Neural cell (in vitro differentiated cells): ENCODE measurements around the gene PARVA.

ENCODE experiments used
- EP300 ChIP-seq: fragments of 450-650 bp; conservative IDR thresholded peaks from 2 replicates; pipeline ENCODE4 v1.6.1; 2014; ENCODE audit warnings: antibody characterized with exemption, mild to moderate bottlenecking, moderate library complexity; ENCODE audit not compliant: poor library complexity, severe bottlenecking
- EZH2 ChIP-seq: fragments of 200-600, 300-800 bp; shearing (Covaris generic), sonication (generic); IDR thresholded peaks from 2 replicates; pipeline ENCODE4 v1.6.1; 2014; ENCODE audit warnings: antibody characterized with exemption, low read length, borderline replicate concordance, mild to moderate bottlenecking; ENCODE audit not compliant: insufficient read depth, poor library complexity, severe bottlenecking
- MXI1 ChIP-seq: fragments of 450-650 bp; conservative IDR thresholded peaks from 2 replicates; pipeline ENCODE4 v1.6.1; 2014; ENCODE audit warnings: antibody characterized with exemption, mild to moderate bottlenecking; ENCODE audit not compliant: poor library complexity, severe bottlenecking
- POLR2AphosphoS5 ChIP-seq: IDR thresholded peaks from 2 replicates; pipeline ENCODE4 v1.6.1; 2012
- RAD21 ChIP-seq: fragments of 450-650 bp; conservative IDR thresholded peaks from 2 replicates; pipeline ENCODE4 v1.6.1; 2014; ENCODE audit warnings: antibody characterized with exemption, mild to moderate bottlenecking, moderate library complexity
- SMC3 ChIP-seq: fragments of 450-650 bp; conservative IDR thresholded peaks from 2 replicates; pipeline ENCODE4 v1.6.1; 2014; ENCODE audit warnings: antibody characterized with exemption, mild to moderate bottlenecking, moderate library complexity; ENCODE audit not compliant: poor library complexity
- TAF1 ChIP-seq: IDR thresholded peaks from 2 replicates; pipeline ENCODE4 v1.6.1; 2012; ENCODE audit warnings: low read depth
- TF ChIP-seq, protein P1 (sequence below): fragments of 450-650 bp; IDR thresholded peaks from 2 replicates; pipeline ENCODE4 v1.5.1; 2014; ENCODE audit warnings: antibody characterized with exemption, mild to moderate bottlenecking, moderate library complexity; ENCODE audit not compliant: poor library complexity, severe bottlenecking
- TF ChIP-seq, protein P2 (sequence below): IDR thresholded peaks from 2 replicates; pipeline ENCODE4 v1.6.1; 2012; ENCODE audit warnings: borderline replicate concordance

DNA sequence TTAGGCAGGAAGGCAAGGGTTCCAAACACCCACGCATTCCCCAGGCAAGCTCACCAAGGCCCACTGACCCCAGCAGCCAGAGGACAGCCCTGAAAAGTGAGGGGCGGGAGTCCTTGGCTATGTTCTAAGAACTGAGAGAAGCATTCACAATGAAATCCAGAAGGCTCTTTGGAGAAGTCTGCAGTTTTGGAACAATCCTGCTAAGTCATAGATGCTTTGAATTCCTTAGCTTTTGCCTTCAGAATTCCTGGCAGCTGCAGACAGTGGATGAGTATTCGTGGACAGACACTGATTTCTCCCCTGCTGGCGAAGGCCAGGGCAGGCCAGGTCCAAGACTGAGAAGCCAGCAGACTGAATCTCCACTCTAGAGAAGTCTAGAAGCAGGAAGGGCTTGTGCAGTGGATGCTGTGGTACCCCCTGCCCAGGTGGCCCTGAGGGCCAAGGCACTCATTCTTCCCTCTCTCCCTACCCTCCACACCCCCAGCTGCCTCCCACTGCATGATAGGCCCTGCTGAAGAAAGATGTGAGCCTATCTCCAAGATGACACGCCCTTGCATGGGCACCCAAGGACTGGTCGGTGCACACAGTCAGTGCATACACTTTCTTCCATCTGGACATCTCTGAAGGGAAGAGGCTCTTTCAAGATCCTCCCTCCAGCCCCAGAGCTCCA, 163.7 kb downstream of the PARVA start:
- no peak for TF ChIP-seq POLR2AphosphoS5
- TF ChIP-seq, protein P1, sequence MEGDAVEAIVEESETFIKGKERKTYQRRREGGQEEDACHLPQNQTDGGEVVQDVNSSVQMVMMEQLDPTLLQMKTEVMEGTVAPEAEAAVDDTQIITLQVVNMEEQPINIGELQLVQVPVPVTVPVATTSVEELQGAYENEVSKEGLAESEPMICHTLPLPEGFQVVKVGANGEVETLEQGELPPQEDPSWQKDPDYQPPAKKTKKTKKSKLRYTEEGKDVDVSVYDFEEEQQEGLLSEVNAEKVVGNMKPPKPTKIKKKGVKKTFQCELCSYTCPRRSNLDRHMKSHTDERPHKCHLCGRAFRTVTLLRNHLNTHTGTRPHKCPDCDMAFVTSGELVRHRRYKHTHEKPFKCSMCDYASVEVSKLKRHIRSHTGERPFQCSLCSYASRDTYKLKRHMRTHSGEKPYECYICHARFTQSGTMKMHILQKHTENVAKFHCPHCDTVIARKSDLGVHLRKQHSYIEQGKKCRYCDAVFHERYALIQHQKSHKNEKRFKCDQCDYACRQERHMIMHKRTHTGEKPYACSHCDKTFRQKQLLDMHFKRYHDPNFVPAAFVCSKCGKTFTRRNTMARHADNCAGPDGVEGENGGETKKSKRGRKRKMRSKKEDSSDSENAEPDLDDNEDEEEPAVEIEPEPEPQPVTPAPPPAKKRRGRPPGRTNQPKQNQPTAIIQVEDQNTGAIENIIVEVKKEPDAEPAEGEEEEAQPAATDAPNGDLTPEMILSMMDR = no peak
- no peak for TF ChIP-seq EZH2
- TF ChIP-seq, protein P2, sequence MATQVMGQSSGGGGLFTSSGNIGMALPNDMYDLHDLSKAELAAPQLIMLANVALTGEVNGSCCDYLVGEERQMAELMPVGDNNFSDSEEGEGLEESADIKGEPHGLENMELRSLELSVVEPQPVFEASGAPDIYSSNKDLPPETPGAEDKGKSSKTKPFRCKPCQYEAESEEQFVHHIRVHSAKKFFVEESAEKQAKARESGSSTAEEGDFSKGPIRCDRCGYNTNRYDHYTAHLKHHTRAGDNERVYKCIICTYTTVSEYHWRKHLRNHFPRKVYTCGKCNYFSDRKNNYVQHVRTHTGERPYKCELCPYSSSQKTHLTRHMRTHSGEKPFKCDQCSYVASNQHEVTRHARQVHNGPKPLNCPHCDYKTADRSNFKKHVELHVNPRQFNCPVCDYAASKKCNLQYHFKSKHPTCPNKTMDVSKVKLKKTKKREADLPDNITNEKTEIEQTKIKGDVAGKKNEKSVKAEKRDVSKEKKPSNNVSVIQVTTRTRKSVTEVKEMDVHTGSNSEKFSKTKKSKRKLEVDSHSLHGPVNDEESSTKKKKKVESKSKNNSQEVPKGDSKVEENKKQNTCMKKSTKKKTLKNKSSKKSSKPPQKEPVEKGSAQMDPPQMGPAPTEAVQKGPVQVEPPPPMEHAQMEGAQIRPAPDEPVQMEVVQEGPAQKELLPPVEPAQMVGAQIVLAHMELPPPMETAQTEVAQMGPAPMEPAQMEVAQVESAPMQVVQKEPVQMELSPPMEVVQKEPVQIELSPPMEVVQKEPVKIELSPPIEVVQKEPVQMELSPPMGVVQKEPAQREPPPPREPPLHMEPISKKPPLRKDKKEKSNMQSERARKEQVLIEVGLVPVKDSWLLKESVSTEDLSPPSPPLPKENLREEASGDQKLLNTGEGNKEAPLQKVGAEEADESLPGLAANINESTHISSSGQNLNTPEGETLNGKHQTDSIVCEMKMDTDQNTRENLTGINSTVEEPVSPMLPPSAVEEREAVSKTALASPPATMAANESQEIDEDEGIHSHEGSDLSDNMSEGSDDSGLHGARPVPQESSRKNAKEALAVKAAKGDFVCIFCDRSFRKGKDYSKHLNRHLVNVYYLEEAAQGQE = no peak
- TF ChIP-seq SMC3 = no peak
- TF ChIP-seq EP300 = no peak
- TF ChIP-seq RAD21 = no peak
- no peak for TF ChIP-seq TAF1
- TF ChIP-seq MXI1 = no peak
